Measurements from ENCODE around the gene SERPINH1.

SERPINH1 gene

DNA sequence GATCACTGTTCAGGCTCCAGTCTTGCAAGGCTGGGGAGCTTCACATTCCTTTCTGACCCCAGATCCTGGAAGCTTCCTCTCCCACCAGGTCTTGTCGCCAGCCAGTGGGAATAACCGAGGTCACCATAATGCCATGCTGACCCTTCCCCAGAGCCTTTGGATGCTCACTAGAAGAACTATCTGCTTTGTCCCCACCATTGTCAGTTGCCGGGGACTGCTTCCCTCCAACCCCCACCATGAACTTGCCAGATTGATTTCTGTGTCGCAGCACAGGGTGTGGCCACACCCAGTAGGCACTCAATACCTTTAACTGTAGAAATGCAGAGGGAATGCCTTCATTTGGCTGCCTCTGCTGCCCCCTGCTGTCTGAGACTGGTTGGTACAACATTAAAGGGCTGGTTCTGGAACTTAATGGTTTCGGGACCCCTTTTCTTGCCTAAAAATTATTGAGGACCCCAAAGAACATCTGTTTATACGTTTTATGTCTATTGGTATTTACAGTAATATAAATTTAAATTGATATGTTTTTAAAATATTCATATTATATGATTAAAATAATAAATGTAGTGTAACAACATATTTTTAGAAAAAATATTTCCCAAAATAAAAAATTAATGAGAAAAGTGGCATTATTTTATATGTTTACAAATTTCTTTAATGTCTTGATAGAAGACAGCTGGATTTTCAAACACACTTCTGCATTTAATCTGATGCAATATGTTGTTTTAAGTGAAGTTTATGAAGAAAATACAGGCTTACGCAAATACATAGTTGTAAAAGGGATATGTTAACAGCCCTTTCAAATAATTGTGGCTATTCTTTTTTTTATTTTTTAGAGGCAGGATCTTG lies 29.6 kb upstream of the SERPINH1 start:
- peak; percentile 62 to 71 for DNase-seq (ENCODE audit: low read depth in 2 of 2)

GRCh38 chr11:75533896-75534258 lies 28.2 kb upstream of the SERPINH1 start:
- DNase-seq (ENCODE audit: low read depth in 2 of 2) = no peak

- DNase-seq (ENCODE audit: low read depth in 2 of 2) = no peak
These were observed 27.6 kb upstream of the SERPINH1 start for GRCh38 chr11:75534259-75535069.

GRCh38 chr11:75535071-75535470 lies 27.0 kb upstream of the SERPINH1 start:
- no peak for DNase-seq (ENCODE audit: low read depth in 2 of 2)

GRCh38 chr11:75536786-75537641 lies 25.0 kb upstream of the SERPINH1 start:
- peak; percentile 34 to 49 for DNase-seq (ENCODE audit: low read depth in 2 of 2)

DNA sequence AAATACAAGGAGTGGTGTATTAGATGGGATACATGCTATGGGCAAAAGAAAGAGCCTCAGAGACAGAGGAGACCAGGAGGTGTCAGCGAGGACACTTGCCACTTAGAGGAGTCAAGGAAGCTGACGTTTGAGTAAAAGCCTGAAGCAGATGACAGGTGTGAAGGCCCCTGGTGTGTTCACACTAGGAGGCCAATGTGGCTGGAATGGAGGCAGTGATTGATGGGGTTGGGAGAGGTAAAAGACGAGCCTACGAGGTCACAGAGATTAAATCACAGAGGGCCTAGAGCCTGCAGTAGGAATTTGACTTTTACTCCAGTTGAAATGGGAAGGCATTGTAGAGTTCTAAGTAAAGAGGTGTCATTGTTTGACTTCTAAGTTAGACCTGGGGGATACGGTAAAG lies 24.3 kb upstream of the SERPINH1 start:
- DNase-seq (ENCODE audit: low read depth in 2 of 2) = no peak

DNA sequence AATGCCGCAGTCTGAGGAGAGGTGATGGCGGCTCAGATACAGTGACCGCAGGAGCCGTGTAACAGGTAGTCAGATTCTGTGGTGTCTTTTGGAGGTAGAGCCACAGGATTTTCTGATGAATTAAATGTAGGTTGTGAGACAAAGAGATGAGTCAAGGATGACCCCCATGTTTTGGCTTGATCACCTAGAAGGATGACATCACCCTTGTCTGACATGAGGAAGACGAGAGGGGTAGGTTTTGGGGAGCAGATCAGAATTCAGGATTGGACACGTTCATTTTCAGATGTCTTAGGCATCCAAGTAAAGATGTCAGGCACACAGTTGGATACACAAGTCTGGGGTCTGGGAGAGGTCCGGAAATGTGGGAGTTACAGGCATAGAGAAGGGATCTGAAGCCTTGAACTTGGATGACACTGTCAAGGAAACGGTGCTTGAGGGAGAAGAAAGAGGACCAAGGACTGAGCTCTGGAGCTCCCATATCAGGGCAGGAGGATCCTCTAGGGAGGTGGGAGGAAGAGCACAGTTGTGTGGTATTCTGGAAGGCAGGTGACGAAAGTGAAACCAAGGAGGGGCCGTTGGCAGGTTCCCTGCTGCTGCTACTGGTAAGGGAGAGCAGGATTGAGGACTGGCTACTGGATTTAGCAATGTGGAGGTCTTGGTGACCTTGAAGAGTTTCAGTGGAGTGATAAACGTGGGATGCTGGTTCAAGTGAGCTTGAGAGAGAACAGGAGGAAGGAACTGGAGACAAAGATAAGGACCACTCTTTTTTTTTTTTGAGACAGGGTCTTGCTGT lies 23.7 kb upstream of the SERPINH1 start:
- DNase-seq (ENCODE audit: low read depth in 2 of 2) = no peak

- no peak for DNase-seq (ENCODE audit: low read depth in 2 of 2)
These were observed 22.4 kb upstream of the SERPINH1 start for GRCh38 chr11:75539459-75540334.

DNA sequence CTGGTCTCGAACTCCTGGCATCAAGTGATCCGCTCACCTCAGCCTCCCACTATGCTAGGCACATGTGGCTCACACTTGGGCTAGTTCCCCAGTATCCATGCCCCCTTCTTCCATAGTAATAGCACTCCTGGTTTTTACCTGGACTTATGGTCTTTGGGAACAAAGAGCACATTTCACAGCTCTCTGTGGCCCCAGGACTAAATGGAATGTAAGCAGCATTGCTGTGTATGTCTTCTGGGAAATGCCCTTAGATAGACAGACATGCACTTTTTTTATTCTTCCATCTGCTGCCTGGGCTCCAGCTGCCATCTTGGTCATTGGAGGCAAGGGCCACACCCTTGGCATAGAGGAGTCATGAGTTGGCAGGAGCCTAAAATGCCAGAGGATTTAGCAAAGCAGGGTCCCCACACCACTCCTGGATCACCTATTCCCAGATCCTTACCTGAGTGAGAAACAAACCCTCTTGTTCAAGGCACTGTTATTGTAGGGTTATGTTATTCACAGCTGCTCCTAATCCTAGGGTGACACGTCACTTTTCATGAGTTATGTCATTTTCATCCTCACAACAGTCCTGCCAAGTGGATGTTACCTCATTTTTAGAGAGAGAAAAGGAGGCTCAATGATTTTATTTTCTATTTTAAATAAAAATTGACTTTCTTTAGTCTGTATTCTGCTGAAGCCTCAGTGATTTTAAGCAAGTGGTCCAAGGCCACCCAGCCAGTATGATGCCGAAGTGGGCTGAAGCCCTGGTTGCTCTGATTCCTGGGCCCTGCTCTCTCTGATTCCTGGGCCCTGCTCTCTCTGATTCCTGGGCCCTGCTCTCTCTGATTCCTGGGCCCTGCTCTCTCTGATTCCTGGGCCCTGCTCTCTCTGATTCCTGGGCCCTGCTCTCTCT lies 20.6 kb upstream of the SERPINH1 start:
- no peak for DNase-seq (ENCODE audit: low read depth in 2 of 2)

GRCh38 chr11:75542088-75542438 lies 20.0 kb upstream of the SERPINH1 start:
- DNase-seq (ENCODE audit: low read depth in 2 of 2) = no peak

DNA sequence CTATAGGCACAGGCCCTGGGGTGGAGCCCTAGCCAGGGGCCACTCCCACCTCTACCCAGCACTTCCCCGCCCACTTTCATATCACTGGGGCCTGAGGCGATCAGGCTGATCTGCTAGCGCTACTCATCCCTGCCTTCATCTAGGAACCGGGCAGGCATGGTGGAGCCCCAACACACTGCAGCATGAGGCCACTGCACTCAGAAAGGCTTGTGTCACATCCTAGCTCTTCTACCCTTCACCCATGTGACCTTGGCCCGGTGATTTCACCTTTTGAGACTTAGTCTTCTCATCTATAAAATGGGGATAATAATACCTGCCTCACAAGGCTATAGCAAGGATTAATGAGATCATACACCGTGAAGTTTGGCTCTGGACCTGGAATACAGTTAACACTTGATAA lies 18.2 kb upstream of the SERPINH1 start:
- DNase-seq (ENCODE audit: low read depth in 2 of 2) = no peak

GRCh38 chr11:75547177-75547576 lies 14.9 kb upstream of the SERPINH1 start:
- no peak for DNase-seq (ENCODE audit: low read depth in 2 of 2)

GRCh38 chr11:75547617-75548058 lies 14.4 kb upstream of the SERPINH1 start:
- DNase-seq (ENCODE audit: low read depth in 2 of 2) = no peak

- no peak for DNase-seq (ENCODE audit: low read depth in 2 of 2)
These were observed 13.3 kb upstream of the SERPINH1 start for GRCh38 chr11:75548595-75549272.

- no peak for DNase-seq (ENCODE audit: low read depth in 2 of 2)
These were observed 12.6 kb upstream of the SERPINH1 start for GRCh38 chr11:75549370-75549958.

GRCh38 chr11:75553182-75553581 lies 8.9 kb upstream of the SERPINH1 start:
- DNase-seq (ENCODE audit: low read depth in 2 of 2) = no peak

GRCh38 chr11:75553889-75554257 lies 8.2 kb upstream of the SERPINH1 start:
- DNase-seq (ENCODE audit: low read depth in 2 of 2) = no peak

DNA sequence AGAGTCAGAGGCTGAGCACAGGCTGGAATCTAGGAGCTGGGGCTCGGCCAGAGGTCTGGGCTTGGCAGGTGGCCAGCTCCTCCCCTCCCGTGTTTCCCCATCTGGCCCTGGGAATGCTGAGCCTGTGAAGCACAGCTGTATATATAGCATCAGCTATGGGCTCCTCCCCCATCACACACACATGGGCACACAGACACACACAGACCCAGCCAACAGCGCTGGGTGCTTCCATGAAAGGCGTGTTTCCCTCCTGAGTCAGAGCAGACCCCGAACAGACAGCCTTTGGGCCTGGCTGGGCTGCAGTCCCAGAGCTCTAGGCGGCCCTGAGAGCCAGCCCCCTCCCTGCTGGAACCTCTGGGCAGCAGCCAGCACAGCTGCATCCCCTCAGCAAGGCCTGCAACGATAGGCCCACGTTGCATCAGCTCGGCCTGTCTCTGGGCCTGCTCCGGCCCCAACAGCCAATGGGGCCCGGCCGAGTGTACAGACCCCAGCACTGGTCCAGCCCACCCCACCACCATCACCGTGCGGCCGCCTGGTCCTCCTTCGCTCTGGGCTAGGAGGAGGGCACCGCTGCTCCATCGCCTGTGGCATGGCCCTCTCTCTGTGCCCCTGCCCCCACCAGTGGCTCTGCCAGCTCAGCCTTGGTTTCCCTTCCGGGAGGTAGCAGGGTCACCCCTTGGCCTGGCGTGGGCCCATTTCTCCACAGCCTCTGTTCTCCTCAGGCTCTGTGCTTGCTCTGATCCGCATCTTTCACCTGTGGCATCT lies 7.6 kb upstream of the SERPINH1 start:
- no peak for DNase-seq (ENCODE audit: low read depth in 2 of 2)

All from stimulated activated CD8-positive, alpha-beta memory T cell treated with anti-CD3 and anti-CD28 coated beads, Interleukin-2, amount 100 ng/mL, for 48 hours (primary cell).